Activated B cell treated with CpG ODN at 0.5 μM for 24 hours (primary cell): ENCODE results near the gene KRT76. TPM values are rescaled to one million over a fixed set of nuclear protein-coding genes. Genes with fewer than 3 reads are reported as not detected.
"Not testable (repeated sequence)": the region's sequence is repeated elsewhere in the genome, so short reads cannot be mapped to it uniquely, and the experiment has no call there.

ENCODE experiments used
- ATAC-seq: fragments of 200-7000 bp; cut with Tn5 transposase; one replicate; pipeline ENCODE4 v1.10.0; 2021; ENCODE audit warnings: low read depth, mild to moderate bottlenecking, moderate library complexity
- CTCF ChIA-PET: fragments of 350-600 bp; sonication (Branson Sonifier 250); formaldehyde crosslinking; loops from one replicate; lab custom pipeline; 2021; ENCODE audit warnings: antibody characterized with exemption; lab: Charles Lee
- POLR2A ChIA-PET: fragments of 350-600 bp; sonication (Branson Sonifier 250); formaldehyde crosslinking; loops from one replicate; lab custom pipeline; 2021; ENCODE audit warnings: antibody characterized with exemption; lab: Charles Lee
- DNase-seq: peaks from one replicate; pipeline ENCODE4 v3.0.0; 2022
- H3K27ac Mint-ChIP-seq: one replicate; pipeline ENCODE4 v1.8.0; 2020; ENCODE audit warnings: mixed read lengths
- H3K27me3 Mint-ChIP-seq: one replicate; pipeline ENCODE4 v1.8.0; 2021; ENCODE audit warnings: mixed read lengths
- H3K36me3 Mint-ChIP-seq: one replicate; pipeline ENCODE4 v1.8.0; 2021; ENCODE audit warnings: low read depth, mixed read lengths
- H3K4me1 Mint-ChIP-seq: one replicate; pipeline ENCODE4 v1.8.0; 2021; ENCODE audit warnings: mixed read lengths
- H3K4me3 Mint-ChIP-seq: one replicate; pipeline ENCODE4 v1.8.0; 2020; ENCODE audit warnings: mild to moderate bottlenecking, mixed read lengths
- H3K9me3 Mint-ChIP-seq: one replicate; pipeline ENCODE4 v1.8.0; 2020; ENCODE audit warnings: mixed read lengths
- intact Hi-C: fragments of 100-400 bp; cut with micrococcal nuclease; formaldehyde crosslinking; loops from one replicate; pipeline ENCODE4 v1.15.1; 2024
- total RNA-seq: library from RNA; stranded (reverse); gene quantifications from 2 replicates; pipeline ENCODE4 v1.2.3, GENCODE V29; 2022
- TF ChIP-seq, protein P1 (sequence below): fragments of 200-600 bp; IDR thresholded peaks from one replicate; pipeline ENCODE4 v1.8.0; 2022; ENCODE audit warnings: antibody characterized with exemption, mild to moderate bottlenecking

KRT76 gene
- total RNA-seq, 1 donor from 2014 or later: not detected

- intact Hi-C loops: no loop called here
- TF ChIP-seq, protein P1, sequence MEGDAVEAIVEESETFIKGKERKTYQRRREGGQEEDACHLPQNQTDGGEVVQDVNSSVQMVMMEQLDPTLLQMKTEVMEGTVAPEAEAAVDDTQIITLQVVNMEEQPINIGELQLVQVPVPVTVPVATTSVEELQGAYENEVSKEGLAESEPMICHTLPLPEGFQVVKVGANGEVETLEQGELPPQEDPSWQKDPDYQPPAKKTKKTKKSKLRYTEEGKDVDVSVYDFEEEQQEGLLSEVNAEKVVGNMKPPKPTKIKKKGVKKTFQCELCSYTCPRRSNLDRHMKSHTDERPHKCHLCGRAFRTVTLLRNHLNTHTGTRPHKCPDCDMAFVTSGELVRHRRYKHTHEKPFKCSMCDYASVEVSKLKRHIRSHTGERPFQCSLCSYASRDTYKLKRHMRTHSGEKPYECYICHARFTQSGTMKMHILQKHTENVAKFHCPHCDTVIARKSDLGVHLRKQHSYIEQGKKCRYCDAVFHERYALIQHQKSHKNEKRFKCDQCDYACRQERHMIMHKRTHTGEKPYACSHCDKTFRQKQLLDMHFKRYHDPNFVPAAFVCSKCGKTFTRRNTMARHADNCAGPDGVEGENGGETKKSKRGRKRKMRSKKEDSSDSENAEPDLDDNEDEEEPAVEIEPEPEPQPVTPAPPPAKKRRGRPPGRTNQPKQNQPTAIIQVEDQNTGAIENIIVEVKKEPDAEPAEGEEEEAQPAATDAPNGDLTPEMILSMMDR: no peak
- Mint-ChIP-seq H3K36me3 (no peaks in the 10 kb centered on the region), H3K27me3 (peaks cover 7% of the 10 kb centered on the region), H3K4me3 (no peak overlapping the region), H3K4me1 (no peaks in the 10 kb centered on the region), H3K9me3 (peaks cover 12% of the 10 kb centered on the region), H3K27ac (no peak overlapping the region)
- ATAC-seq: no peak
- DNase-seq: no peak
- ChIA-PET CTCF (no interaction called here), POLR2A (no interaction called here)
These were observed 13.2 kb downstream of the KRT76 start for GRCh38 chr12:52763991-52764390.

- ChIA-PET CTCF (no interaction called here), POLR2A (no interaction called here)
- Mint-ChIP-seq H3K36me3 (no peaks in the 10 kb centered on the region), H3K4me3 (no peak overlapping the region), H3K27me3 (peaks cover 4% of the 10 kb centered on the region), H3K27ac (no peak overlapping the region), H3K4me1 (no peaks in the 10 kb centered on the region), H3K9me3 (peaks cover 12% of the 10 kb centered on the region)
- DNase-seq (no peak), ATAC-seq (no peak)
- intact Hi-C loops: no loop called here
- TF ChIP-seq, protein P1: no peak
These were observed 14.0 kb downstream of the KRT76 start for GRCh38 chr12:52763036-52763659.

GRCh38 chr12:52761802-52762201, 15.3 kb downstream of the KRT76 start:
- Mint-ChIP-seq H3K4me3 (no peak overlapping the region), H3K4me1 (no peaks in the 10 kb centered on the region), H3K36me3 (no peaks in the 10 kb centered on the region), H3K27ac (no peak overlapping the region), H3K27me3 (peaks cover 4% of the 10 kb centered on the region), H3K9me3 (peaks cover 12% of the 10 kb centered on the region)
- CTCF ChIA-PET: no interaction called here
- DNase-seq (no peak), ATAC-seq (no peak)
- TF ChIP-seq, protein P1: no peak
- POLR2A ChIA-PET: no interaction called here
- intact Hi-C loops: no loop called here

DNA sequence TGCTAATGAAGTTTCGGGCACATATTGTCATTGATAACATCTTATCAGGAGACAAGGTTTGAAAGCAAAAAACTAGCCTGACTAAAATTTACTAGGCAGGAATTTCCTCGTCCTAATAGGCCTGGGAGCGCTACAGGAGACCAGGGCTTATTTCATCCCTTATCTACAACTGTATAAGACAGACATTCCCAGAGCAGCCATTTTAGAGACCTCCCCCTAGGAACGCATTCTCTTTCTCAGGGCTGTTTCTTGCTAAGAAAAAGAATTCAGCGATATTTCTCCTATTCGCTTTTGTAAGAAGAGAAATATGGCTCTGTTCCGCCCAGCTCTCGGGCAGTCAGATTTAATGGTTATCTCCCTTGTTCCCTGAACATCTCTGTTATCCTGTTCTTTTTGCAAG, 15.9 kb downstream of the KRT76 start:
- intact Hi-C loops, H3K27me3 Mint-ChIP-seq, CTCF ChIA-PET, ATAC-seq, POLR2A ChIA-PET, H3K27ac Mint-ChIP-seq, DNase-seq, H3K36me3 Mint-ChIP-seq, H3K4me1 Mint-ChIP-seq, H3K4me3 Mint-ChIP-seq: not testable (repeated sequence)
- peaks cover 12% of the 10 kb centered on the region for H3K9me3 Mint-ChIP-seq

- Mint-ChIP-seq H3K9me3 (peaks cover 12% of the 10 kb centered on the region), H3K27me3 (no peaks in the 10 kb centered on the region), H3K4me3 (no peak overlapping the region), H3K27ac (no peak overlapping the region), H3K36me3 (no peaks in the 10 kb centered on the region), H3K4me1 (no peaks in the 10 kb centered on the region)
- intact Hi-C loops: no loop called here
- ATAC-seq (no peak), DNase-seq (no peak)
- CTCF ChIA-PET: no interaction called here
- TF ChIP-seq, protein P1: no peak
- POLR2A ChIA-PET: no interaction called here
These were observed 16.5 kb downstream of the KRT76 start for GRCh38 chr12:52760623-52761022.

DNA sequence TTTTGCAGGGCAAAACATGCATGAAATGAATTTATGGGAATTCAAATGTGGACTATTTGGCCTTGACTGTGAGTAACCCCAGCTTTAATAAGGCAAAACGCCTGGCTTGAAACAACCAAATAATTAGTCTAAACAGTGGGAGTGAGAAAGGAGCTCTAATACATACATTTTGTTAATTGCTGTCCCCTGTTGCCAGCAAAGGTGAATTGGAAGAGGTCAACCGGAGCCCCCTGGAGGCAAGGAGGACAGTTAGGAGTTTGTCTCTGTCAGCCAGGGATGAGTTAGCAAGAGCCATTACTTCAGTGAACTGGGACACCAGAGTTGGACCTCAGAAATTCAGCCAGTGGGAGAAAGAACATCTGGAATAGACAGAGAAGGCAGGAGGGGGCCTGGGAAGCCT, 17.4 kb downstream of the KRT76 start:
- no peaks in the 10 kb centered on the region for H3K4me1 Mint-ChIP-seq
- POLR2A ChIA-PET: no interaction called here
- H3K4me3 Mint-ChIP-seq: no peak overlapping the region
- DNase-seq (no peak), ATAC-seq (no peak)
- CTCF ChIA-PET: no interaction called here
- H3K27me3 Mint-ChIP-seq: no peaks in the 10 kb centered on the region
- H3K27ac Mint-ChIP-seq: no peak overlapping the region
- no peaks in the 10 kb centered on the region for H3K36me3 Mint-ChIP-seq
- TF ChIP-seq, protein P1: no peak
- intact Hi-C loops: no loop called here
- H3K9me3 Mint-ChIP-seq: peaks cover 12% of the 10 kb centered on the region
